Neural progenitor cell (in vitro differentiated cells): ENCODE measurements around the gene VAV2.

Experiments used
- CTCF ChIP-seq: fragments of 200-600 bp; sonication (generic); IDR thresholded peaks from 2 replicates; pipeline ENCODE4 v1.5.1; 2017; ENCODE audit warnings: antibody characterized with exemption, mild to moderate bottlenecking
- EZH2 ChIP-seq: fragments of 200-600 bp; sonication (generic); IDR thresholded peaks from 2 replicates; pipeline ENCODE4 v1.6.1; 2017; ENCODE audit warnings: antibody characterized with exemption, mild to moderate bottlenecking, moderate library complexity
- EZH2phosphoT487 ChIP-seq: fragments of 200-600 bp; sonication (generic); IDR thresholded peaks from 2 replicates; pipeline ENCODE4 v1.6.1; 2017; ENCODE audit warnings: antibody characterized with exemption

- no peak for TF ChIP-seq CTCF
- no peak for TF ChIP-seq EZH2phosphoT487
- TF ChIP-seq EZH2, result no peak
These were observed 73.9 kb downstream of the VAV2 start for GRCh38 chr9:133918111-133918813.
